Omental fat pad (tissue), 4 donors: ENCODE results near the gene MTG1. TPM values are rescaled to one million over a fixed set of nuclear protein-coding genes. Genes with fewer than 3 reads are reported as not detected.
A peak's percentile ranks its signal among the peaks of the same experiment; 100 is the strongest.

Experiments used
- ATAC-seq: fragments of 150-250 bp; one replicate; pipeline ENCODE4 v1.9.1; 2016; ENCODE audit warnings: mild to moderate bottlenecking, moderate library complexity; ENCODE audit not compliant: low FRiP score
- DNase-seq: peaks from one replicate; pipeline ENCODE4 v3.0.0-alpha.2; 2019; ENCODE audit warnings: low spot score
- total RNA-seq, 4 donors: library from RNA; depleted of rRNA; stranded (reverse); fragments of >200 nt; gene quantifications; one replicate each; pipeline ENCODE4 v1.1.0, GENCODE V29; 2016
- TF ChIP-seq, protein P1 (sequence below), 3 donors: fragments of 450-650 bp; IDR thresholded peaks; one replicate each; pipeline ENCODE4 v1.5.1; 2016 to 2017; ENCODE audit warnings: antibody characterized with exemption in 3 of 3, mild to moderate bottlenecking in 3 of 3, moderate library complexity in 2 of 3

The MTG1 gene
- total RNA-seq, 4 donors from 2014 or later = 14.6 to 30.9 (median 21.3) TPM

DNA sequence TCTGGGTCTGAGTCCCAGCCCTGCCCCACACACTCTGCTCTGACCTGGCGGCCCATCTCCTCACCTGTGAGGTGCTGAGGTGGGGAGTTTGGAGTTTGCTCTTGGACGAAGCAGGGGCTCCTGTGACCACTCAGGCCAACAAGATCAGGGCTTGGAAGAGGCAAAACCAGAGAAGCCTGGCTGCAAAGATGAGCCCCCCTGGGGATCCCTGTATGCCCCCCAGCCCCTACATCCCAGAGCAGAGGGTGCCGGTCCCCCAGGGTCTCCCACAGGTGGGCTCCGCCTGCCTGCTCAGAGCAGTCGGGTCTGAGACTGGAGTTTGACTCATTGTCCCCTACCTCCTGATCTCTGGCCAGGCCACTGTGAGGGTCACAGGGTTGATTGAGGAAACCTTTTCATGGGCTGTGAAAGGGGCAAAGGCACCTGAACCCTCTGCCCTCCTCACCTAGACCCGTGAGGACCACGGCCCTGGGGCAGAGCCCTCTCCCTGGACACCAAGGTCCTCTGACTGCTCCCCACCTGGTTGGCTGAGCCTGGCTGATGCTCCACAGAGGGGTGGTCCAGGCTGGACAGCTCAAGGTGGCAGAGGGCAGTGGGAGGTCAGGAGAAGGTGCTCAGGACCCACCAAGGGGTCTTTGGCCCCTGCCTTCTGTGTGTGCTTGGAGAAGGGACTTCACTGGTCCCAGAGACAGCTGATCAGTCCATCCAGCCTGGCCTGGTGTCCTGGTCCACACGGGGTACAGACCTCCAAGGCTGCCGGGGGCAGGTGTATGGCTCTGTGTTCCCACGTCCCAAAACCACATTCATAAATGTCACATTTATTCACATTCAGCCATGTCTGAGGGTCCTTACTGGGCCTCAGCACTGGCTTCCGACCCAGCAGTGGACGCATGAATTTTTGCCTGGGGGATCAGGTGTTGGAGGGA, 50.6 kb downstream of the MTG1 start:
- TF ChIP-seq, protein P1, sequence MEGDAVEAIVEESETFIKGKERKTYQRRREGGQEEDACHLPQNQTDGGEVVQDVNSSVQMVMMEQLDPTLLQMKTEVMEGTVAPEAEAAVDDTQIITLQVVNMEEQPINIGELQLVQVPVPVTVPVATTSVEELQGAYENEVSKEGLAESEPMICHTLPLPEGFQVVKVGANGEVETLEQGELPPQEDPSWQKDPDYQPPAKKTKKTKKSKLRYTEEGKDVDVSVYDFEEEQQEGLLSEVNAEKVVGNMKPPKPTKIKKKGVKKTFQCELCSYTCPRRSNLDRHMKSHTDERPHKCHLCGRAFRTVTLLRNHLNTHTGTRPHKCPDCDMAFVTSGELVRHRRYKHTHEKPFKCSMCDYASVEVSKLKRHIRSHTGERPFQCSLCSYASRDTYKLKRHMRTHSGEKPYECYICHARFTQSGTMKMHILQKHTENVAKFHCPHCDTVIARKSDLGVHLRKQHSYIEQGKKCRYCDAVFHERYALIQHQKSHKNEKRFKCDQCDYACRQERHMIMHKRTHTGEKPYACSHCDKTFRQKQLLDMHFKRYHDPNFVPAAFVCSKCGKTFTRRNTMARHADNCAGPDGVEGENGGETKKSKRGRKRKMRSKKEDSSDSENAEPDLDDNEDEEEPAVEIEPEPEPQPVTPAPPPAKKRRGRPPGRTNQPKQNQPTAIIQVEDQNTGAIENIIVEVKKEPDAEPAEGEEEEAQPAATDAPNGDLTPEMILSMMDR (IDR thresholded peaks at IDR 0.05) = no peak
- ATAC-seq (no peak), DNase-seq (no peak)

DNA sequence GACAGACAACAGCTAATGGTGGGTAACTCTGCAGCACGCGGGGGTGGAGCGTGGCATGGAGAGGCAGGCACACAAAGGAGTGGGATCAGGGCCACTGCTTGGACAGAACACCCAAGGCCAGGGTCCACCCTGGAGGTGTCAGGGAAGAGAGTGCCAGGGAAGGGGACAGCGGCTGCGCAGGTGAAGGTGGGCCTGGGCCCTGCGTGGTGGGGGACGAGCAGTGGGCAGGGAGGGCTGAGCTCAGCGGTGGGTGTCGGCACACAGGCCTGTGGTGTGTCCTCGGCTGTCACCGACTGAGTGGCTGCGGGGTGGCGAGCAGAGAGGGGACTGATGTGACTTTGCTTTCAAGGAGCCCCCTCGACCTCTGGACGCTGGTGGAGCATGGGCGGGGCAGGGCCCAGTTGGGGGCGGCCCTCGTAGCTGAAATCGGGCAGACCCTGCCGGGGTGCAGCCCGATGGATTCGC, 51.3 kb downstream of the MTG1 start:
- TF ChIP-seq, protein P1 (IDR thresholded peaks at IDR 0.05) = no peak

DNA sequence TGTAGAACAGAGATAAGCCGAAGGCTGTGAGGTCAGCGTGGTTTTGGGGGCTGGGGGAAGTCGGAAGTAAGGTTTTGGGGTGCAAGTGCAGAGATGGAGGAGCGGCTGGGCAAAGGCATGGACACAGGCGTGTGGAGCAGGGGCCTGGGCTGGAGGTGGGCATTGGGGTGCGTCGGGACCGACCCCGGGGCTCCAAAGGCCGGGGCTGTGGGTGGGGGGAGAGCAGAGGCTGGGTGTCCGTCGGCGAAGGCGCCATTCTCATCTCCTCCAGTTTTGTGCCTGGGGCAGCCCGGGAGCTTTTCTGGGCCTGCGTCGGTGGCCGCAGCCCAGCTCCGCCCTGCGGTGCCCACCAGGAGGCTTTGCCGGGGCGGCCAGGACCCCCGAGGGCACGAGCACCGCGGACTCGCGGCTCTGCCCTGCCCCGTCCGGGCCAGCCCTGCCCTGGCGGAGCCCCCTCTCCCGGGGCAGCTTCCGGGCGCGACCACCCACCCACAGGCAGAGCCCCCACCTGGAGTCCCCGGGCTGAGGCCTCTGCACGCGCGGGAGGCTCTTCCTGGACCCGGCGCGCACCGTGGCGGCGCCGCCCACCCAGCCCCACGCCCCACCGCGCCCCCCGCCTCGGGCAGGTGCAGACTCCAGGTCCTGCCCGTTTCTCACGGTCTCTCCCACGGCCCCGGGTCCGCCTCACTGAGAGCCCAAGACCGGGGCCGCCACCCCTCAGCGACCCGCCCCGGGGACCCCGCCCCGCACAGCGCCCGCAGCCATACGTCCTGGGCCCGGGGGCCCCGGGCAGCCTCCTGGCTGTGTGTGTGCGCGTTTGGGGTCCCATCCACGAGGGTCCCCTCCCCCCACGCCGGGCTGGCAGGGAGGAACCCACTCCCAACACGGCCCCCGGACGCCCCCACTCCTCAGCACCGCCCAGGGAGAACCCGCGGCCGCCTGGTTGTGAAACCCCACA, 52.1 kb downstream of the MTG1 start:
- ATAC-seq = no peak
- TF ChIP-seq, protein P1 (IDR thresholded peaks at IDR 0.05) = no peak

More for the DNA sequence above, 51.3 kb downstream of the MTG1 start:
- DNase-seq = no peak
- ATAC-seq = peak; percentile 22

DNA sequence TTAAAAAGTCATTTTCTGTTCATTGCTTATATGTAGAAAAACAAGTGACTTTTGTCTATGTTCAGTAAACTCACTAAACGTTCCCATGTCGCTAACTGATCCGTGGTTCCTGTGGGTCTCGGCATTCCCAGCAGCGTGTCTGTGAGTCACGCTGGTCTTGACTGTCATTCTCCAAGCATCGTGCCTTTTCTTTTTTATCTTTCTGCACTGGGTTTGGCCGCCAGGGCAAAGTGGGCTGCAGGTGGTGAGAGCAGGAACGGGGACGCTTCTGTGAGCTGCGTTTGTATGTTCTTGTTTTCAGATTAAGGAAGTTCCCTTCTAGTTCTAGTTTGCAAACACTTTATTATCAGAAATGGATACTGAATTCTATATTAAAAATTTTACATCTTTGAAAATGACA, 53.0 kb downstream of the MTG1 start:
- ATAC-seq (no peak), DNase-seq (no peak)
- TF ChIP-seq, protein P1 (IDR thresholded peaks at IDR 0.05) = no peak

More for the DNA sequence above, 52.1 kb downstream of the MTG1 start:
- no peak for DNase-seq

DNA sequence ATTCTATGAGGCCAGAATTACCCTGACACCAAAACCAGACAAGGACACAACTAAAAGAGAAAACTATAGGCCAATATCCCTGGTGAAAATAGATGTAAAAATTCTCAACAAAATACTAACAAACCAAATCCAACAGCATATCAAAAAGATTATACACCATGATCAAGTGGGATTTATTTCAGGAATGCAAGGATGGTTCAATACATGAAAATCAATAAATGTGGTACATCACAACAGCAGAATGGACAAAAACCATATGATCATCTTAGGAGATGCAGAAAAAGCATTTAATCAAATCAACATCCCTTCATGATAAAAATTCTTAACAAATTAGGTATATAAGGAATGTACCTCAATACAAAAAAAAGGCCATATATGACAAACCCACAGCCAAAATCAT, 54.2 kb downstream of the MTG1 start:
- ATAC-seq = no peak
- no peak for DNase-seq
- TF ChIP-seq, protein P1 (IDR thresholded peaks at IDR 0.05) = no peak

DNA sequence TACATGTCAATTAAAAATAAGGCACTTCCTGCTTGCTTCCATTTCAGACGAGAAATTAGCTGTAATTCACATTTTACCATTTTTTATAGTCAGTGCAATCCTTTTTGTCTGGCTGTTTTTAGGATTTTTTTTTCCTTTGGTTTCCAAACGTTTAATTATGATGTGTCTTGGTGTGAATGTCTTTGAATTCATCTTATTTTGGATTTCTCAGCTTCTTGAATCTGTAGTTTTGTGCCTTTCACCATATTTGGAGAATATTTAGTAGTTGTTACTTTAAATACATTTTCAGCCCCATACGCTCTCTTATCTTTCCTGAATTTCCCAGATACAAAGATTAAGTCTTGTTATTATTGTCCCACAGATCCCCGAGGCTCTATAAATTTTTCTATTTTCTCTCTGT, 57.4 kb downstream of the MTG1 start:
- TF ChIP-seq, protein P1 (IDR thresholded peaks at IDR 0.05) = no peak
- ATAC-seq = no peak
- DNase-seq = no peak
